Measurements from ENCODE around the gene FAM237B. TPM values are rescaled to one million over a fixed set of nuclear protein-coding genes. Genes with fewer than 3 reads are reported as not detected.
A peak's percentile ranks its signal among the peaks of the same experiment; 100 is the strongest.

The FAM237B gene
- total RNA-seq, 1 donor from 2014 or later = not detected

DNA sequence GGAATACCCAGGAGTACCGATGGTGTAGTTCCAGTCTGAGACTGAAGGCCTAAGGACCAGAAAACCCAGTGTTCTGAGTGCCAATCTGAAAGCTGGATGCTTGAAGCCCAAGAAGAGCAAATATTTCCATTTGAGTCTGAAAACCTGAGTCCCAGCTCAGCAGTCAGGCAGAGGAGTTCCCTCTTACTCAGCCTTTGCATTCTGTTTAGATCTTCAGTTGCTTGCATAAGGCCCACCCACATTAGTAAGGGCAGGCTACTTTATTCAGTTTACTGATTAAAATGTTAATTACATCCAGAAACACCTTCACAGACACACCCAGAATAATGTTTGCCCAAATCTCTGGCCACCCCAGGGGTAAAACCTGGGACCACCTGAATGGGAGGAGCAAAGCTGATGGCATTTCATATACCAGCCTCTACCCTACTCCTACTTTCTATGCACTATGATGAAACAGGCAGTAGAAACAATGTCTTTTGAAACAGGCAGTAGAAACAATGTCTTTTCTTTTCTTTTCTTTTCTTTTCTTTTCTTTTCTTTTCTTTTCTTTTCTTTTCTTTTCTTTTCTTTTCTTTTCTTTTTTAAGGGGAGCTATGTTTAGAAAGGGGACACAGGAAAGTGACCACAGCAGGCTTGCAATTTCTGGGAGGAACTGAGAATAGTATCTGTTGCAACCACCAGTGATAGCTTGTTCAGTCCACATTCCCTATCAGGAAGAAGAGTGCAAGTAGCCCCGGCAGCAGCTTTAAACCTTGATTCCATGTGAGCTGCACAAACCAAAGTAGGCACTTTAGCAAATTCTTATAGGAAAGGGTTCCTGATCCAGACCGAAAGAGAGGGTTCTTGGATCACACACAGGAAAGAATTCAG is 30.6 kb downstream of the FAM237B start:
- DNase-seq (ENCODE audit: low read depth in 2 of 2) = no peak

DNA sequence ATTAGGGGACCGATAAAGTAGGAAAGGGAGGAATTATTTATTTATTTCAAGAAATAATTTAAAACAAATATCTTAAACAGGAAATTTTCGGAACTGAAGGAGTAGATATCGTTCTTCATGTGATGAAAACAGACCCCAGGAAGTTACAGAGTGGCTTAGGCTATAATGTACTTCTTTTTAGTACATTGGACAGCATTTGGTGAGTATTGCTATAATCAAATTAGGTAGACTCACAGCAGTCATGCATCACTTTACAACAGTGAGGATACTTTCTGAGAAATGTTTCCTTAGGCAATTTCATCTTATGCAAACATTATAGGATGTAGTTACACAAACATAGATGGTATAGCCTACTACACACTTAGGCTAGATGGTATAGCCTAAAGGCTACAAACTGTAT is 33.0 kb downstream of the FAM237B start:
- no peak for DNase-seq (ENCODE audit: low read depth in 2 of 2)

DNA sequence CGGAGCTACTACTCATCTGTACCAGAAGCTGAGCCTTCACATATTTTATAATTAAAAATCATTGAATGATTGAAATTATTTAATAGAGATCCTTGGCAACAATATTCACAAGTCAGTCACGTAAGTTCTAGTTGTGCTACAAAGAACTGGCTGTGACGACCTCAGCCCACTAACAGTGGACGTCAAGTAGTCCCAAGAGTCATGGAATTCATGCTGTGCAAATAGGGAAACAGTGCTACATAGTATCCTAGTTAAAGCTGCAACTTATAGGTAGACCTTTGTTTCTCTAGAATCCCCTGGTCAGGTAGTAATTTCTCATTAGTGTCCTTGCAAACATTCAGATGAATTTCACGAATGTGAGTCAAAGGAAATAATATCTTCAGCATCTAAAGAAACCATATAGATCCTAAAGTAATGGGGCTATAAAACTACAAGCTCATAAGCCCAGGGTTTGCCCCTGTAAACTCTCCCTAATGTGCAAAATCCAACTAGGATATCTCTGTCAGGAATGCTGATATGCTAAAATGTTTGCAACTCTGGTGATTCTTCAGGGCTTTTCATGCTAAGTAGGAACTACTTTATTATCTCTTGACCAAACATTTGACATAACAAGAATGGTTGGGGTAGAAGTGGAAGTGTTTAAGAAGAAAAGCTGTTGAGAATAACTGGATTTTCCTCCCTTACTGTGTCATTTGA is 44.9 kb downstream of the FAM237B start:
- no peak for DNase-seq (ENCODE audit: low read depth in 2 of 2)

DNA sequence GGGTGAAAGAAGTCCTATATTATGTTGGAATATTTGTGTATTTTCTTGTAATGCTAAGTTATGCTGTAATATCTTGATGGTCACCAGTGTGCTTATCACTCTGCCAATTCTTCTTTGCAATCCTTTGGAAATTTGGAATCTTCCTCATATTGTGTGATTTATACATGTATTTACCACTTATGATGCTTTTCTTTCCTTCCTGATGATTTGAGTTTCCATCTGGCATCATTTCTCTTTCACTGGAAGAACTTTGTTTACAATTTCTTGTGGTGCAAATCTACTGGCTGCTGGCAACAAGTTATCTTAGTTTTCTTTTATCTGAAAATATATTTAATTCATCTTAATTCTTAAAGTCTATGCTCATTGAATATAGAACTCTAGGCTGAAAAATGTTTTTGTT is 46.9 kb downstream of the FAM237B start:
- DNase-seq (ENCODE audit: low read depth in 2 of 2) = no peak

DNA sequence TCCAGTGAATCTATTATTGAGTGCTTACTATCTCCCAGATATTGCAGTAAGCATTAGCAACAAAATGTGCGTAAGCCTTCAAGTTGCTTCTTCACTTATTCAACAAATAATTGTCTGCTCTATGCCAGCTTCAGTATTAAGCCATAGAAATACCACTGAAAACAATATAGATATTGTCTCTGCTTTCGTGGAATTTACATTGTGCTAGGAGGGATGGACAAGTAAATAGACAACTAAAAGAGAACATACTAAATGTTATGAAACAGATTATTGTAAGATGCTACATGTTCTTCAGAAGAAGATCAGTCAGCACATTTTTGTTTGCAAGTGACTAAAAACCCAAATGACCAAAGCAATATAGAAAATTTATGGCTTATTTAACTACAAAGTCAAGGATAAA is 48.9 kb downstream of the FAM237B start:
- DNase-seq (ENCODE audit: low read depth in 2 of 2) = no peak

DNA sequence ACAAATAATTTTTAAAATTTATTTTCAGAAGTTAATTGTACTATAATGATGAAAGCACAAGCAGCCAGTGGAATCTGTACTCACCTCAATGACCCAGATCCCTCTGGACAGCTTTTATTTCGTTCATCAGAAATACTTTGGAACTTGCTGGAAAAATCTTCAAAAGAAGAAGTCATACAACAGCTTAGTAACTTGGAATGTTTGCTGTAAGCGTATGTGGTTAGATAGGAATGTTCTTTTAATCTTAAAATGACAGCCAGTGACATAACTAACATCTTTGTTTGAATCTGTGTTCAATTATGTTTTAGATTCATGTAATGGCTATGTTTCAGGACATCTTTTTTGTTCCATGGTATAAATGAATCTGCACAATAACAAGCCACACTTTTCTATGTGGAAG is 49.4 kb downstream of the FAM237B start:
- DNase-seq (ENCODE audit: low read depth in 2 of 2) = peak in 1 of 2 donors; percentile 1

DNA sequence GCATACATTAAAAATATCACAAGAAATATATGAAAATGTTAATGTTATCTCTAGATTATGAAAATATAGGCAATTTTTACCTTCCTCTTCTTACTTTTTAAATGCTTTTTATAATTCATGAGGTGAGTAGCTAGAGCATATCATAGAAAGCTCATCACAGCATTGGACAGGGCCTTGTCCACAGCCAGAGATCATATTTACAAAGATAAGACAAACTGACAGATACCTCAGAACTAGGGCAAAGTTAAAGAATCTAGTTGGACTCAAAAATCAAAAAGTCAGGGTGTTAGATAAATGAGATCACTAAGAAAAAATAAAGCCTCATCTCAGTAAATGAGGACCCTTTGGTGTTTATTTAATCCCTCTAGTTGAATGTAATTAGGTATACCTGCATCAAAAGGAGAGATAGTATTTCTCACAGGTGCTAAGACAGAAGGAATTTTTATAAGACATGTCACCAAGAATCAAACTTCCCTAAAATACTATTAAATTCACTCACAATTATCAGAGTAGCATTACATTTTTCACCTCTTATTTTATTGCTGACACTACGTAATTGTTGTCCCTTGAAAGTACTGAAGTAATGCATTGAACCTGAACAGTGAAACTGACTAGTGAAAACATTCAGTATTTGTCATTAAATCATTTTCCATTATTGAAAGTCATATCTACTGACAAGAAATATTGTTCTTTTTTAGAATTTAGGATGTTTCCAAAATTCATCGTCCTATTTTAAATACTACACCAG is 50.5 kb downstream of the FAM237B start:
- no peak for DNase-seq (ENCODE audit: low read depth in 2 of 2)

DNA sequence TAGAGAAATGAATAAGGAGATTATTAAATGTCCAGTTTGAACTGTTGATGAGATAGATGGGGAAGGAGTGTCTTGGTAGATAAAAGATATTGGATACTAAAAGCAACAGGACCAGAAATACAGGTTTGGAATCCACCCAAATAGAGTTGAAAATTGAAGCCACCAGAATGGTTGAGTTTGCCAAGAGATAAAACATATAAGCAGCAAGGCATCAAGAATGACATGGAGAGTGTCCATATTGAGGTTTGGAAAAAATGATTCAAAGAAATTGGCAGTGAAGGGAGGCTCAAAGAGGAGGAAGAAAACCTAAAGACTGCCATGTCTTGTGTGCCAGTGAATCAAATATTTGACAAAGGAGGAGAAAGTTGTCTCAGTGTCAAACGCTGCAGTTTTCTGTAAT is 51.9 kb downstream of the FAM237B start:
- no peak for DNase-seq (ENCODE audit: low read depth in 2 of 2)

DNA sequence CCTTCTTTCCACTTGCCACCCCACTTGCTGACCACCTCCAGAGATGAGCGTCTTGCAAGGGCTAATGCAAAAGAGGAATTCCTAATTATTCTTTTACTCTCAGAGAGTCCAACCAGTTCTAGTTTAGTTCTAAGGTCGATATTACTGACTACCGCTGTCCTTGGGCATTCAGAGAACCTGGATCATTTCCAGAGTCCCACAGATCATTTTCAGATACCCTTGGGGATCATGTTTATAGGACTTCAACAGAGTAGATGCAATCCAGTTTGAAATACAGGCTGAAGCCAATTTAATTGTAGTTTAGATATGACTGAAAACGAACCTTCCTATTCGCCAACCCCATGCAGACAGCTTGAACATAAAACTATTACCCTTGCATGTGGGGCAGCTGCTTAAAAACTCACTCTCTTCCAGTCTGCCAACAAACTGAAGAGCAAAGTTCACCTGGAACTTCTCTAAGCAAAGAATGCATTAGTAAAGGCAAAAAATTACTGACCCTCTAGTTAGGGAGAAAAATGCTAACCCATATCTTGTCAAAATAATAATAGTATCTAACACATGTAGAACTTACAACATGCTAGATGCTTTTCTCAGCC is 53.7 kb downstream of the FAM237B start:
- no peak for DNase-seq (ENCODE audit: low read depth in 2 of 2)

DNA sequence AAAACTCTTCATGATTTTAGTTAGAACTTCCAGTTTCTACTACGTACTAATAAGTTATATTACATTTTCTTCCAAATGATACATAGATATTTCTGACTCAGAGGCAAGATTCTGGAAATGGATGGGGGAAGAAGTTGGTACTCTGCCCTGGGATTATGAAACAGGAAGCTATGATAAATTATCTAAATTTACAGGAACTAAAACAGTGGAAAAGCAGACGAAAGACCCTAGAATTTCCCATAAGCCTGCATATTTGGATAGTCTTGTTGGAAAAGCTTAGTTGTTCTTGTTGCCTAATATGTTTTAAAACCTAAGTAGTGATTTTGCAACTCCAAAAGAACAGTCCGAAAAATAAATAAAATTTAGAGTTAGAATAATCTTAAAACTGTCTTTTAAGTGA is 54.3 kb downstream of the FAM237B start:
- DNase-seq (ENCODE audit: low read depth in 2 of 2) = peak; percentile 48 to 56

Other genes starting within 250 kb of the FAM237B start
- 1.8 and 10.7 TPM in 2 replicates for gene STEAP1, start 166.8 kb downstream of the FAM237B start, total RNA-seq
- gene STEAP2, start 109.6 kb downstream of the FAM237B start, total RNA-seq = under 0.01 and 2.0 TPM in 2 replicates
- 0.40 and 0.44 TPM in 2 replicates for gene CFAP69, start 76.1 kb downstream of the FAM237B start, total RNA-seq
- 4.2 and 5.7 TPM in 2 replicates for gene GTPBP10, start 25.4 kb upstream of the FAM237B start, total RNA-seq
- 10.5 and 15.5 TPM in 2 replicates for gene CLDN12, start 82.2 kb upstream of the FAM237B start, total RNA-seq
- gene PTTG1IP2, start 148.3 kb upstream of the FAM237B start, total RNA-seq = not detected in 2 replicates

Data from lung microvascular endothelial cell (primary cell).